BJ (cell line): ENCODE results near the gene SUCNR1. TPM values are rescaled to one million over a fixed set of nuclear protein-coding genes. Genes with fewer than 3 reads are reported as not detected.

ENCODE experiments used
- CTCF ChIA-PET: fragments of 350-600 bp; formaldehyde crosslinking; extraction: SDS; loops from one replicate; lab custom pipeline; 2021; ENCODE audit warnings: antibody characterized with exemption, inconsistent platforms; lab: Yijun Ruan, JAX
- POLR2A ChIA-PET: fragments of 300-600 bp; sonication (Branson Sonifier 250); formaldehyde crosslinking; extraction: SDS; loops from one replicate; lab custom pipeline; 2021; ENCODE audit warnings: antibody characterized with exemption; lab: Charles Lee
- DNase-seq: peaks from one replicate; pipeline ENCODE4 v3.0.0-alpha.2; 2011; ENCODE audit warnings: low read depth
- H3K27me3 ChIP-seq: 2 replicates; pipeline ENCODE4 v1.6.0; 2011; ENCODE audit warnings: low read length; ENCODE audit not compliant: control insufficient read depth, insufficient read depth
- H3K36me3 ChIP-seq: 2 replicates; pipeline ENCODE4 v1.5.1; 2011; ENCODE audit warnings: low read length; ENCODE audit not compliant: control insufficient read depth, insufficient read depth
- H3K4me3 ChIP-seq: 2 replicates; pipeline ENCODE4 v1.5.1; 2011; ENCODE audit warnings: low read depth, mild to moderate bottlenecking, control low read depth, low read length
- CTCF ChIP-seq: IDR thresholded peaks from 2 replicates; pipeline ENCODE4 v1.5.1; 2011; ENCODE audit warnings: low read depth, mild to moderate bottlenecking, control low read depth, inconsistent platforms, low read length, moderate library complexity; ENCODE audit not compliant: insufficient read depth
- polyA plus RNA-seq: library from polyadenylated mRNA; depleted of rRNA; stranded (reverse); fragments of >200 nt; gene quantifications from 2 replicates; pipeline ENCODE4 v1.2.3, GENCODE V29; 2011; rRNA removed

SUCNR1 gene
- polyA plus RNA-seq, 1 experiment, result not detected

- ChIA-PET CTCF (interaction anchor here (0.7 kb wide), 1 partner anchor 603 kb away, joined by 3 read pairs; no protein-coding TSS in a partner anchor), POLR2A (no interaction called here)
- no peak for TF ChIP-seq CTCF
- DNase-seq, result no peak
- H3K27me3 ChIP-seq, result no peaks in the 10 kb centered on the region
- no peaks in the 10 kb centered on the region for H3K36me3 ChIP-seq
- H3K4me3 ChIP-seq, result no peak overlapping the region
Observed at GRCh38 chr3:151931171-151931570, 57.7 kb downstream of the SUCNR1 start.

- POLR2A ChIA-PET, result no interaction called here
- TF ChIP-seq CTCF, result no peak
Observed at GRCh38 chr3:151933234-151933853, 59.9 kb downstream of the SUCNR1 start.

More at GRCh38 chr3:151933234-151933853, 59.9 kb downstream of the SUCNR1 start:
- peak; percentile 71 for DNase-seq
- H3K4me3 ChIP-seq, result no peak overlapping the region
- H3K36me3 ChIP-seq, result no peaks in the 10 kb centered on the region
- no peaks in the 10 kb centered on the region for H3K27me3 ChIP-seq
- CTCF ChIA-PET, result interaction anchor here (1.0 kb wide), 1 partner anchor 14 kb away, joined by 3 read pairs; no protein-coding TSS in a partner anchor

Other genes with a start within 250 kb of the SUCNR1 start
- not detected in 2 replicates for gene AADACL2, start 139.7 kb upstream of the SUCNR1 start, polyA plus RNA-seq
- gene AADAC, start 59.5 kb upstream of the SUCNR1 start, polyA plus RNA-seq, result not detected in 2 replicates